ENCODE results near the gene LCTL.

DNA sequence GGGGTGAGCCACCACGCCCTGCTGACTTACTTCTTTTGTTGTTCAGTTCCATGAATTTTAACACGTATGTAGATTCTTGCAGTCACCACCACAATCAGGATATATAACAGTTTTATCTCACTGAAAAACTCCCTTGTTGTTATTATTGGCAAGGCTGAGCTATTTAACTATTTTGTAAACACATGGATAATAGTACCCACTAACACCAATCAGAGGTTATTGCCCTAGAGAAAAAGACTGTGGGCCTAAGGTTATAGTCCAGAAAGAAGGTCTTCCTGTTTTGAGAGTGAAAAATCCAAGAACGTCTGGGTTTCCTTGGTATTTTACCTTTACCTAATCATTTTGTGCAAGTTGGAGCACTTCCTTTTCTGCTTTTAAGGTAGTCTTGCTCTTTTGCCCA is 51.2 kb downstream of the LCTL start:
- TF ChIP-seq POLR2A (IDR thresholded peaks at IDR 0.05; ENCODE audit: low read depth, low read length), result no peak
- no peak for TF ChIP-seq POLR2AphosphoS5 (IDR thresholded peaks at IDR 0.05; ENCODE audit: low read depth, low read length)
